HUES6 (cell line): ENCODE results near the gene FBP1.
A peak's percentile ranks its signal among the peaks of the same experiment; 100 is the strongest.

Experiments used
- H3K27ac ChIP-seq: 2 replicates; pipeline ENCODE4 v1.7.0; 2013; ENCODE audit warnings: low read depth, mild to moderate bottlenecking, low read length, inconsistent platforms
- H3K27me3 ChIP-seq: 2 replicates; pipeline ENCODE4 v1.6.1; 2013; ENCODE audit warnings: low read length; ENCODE audit not compliant: control insufficient read depth, insufficient read depth
- H3K36me3 ChIP-seq: 2 replicates; pipeline ENCODE4 v1.6.1; 2013; ENCODE audit warnings: low read length; ENCODE audit not compliant: control insufficient read depth, insufficient read depth
- H3K4me1 ChIP-seq: 2 replicates; pipeline ENCODE4 v1.6.1; 2013; ENCODE audit warnings: low read length; ENCODE audit not compliant: control insufficient read depth, insufficient read depth
- H3K4me3 ChIP-seq: 2 replicates; pipeline ENCODE4 v1.5.1; 2013; ENCODE audit warnings: low read depth, low read length
- H3K9ac ChIP-seq: one replicate; pipeline ENCODE4 v1.6.1; 2013; ENCODE audit warnings: mild to moderate bottlenecking, low read length
- H3K9me3 ChIP-seq: 2 replicates; pipeline ENCODE4 v1.6.1; 2013; ENCODE audit warnings: low read depth, low read length; ENCODE audit not compliant: control insufficient read depth, insufficient read depth

FBP1 gene

GRCh38 chr9:94638335-94639060, 820 bp downstream of the FBP1 start:
- Histone ChIP-seq H3K27ac (no peak overlapping the region), H3K4me3 (peak overlapping the region; percentile 72), H3K9ac (peak overlapping the region; percentile 7), H3K4me1 (peaks cover 14% of the 10 kb centered on the region; the same call in 1 of the 2 replicates), H3K27me3 (peaks cover 78% of the 10 kb centered on the region), H3K9me3 (no peaks in the 10 kb centered on the region), H3K36me3 (no peaks in the 10 kb centered on the region)

- Histone ChIP-seq H3K9ac (no peak overlapping the region), H3K9me3 (no peaks in the 10 kb centered on the region), H3K36me3 (no peaks in the 10 kb centered on the region), H3K27ac (no peak overlapping the region), H3K4me3 (no peak overlapping the region), H3K27me3 (peaks cover 22% of the 10 kb centered on the region), H3K4me1 (peaks cover 7% of the 10 kb centered on the region; the same call in 1 of the 2 replicates)
Observed at GRCh38 chr9:94632737-94633136, 6.6 kb downstream of the FBP1 start.

- Histone ChIP-seq H3K27ac (no peak overlapping the region), H3K36me3 (no peaks in the 10 kb centered on the region), H3K9me3 (no peaks in the 10 kb centered on the region), H3K27me3 (peaks cover 10% of the 10 kb centered on the region; the same call in 1 of the 2 replicates), H3K4me3 (no peak overlapping the region), H3K9ac (no peak overlapping the region), H3K4me1 (peaks cover 7% of the 10 kb centered on the region; the same call in 1 of the 2 replicates)
Observed at GRCh38 chr9:94631599-94631998, 7.7 kb downstream of the FBP1 start.

GRCh38 chr9:94630833-94631232, 8.5 kb downstream of the FBP1 start:
- Histone ChIP-seq H3K9me3 (no peaks in the 10 kb centered on the region), H3K4me3 (no peak overlapping the region), H3K36me3 (no peaks in the 10 kb centered on the region), H3K9ac (no peak overlapping the region), H3K27ac (no peak overlapping the region), H3K4me1 (peaks cover 7% of the 10 kb centered on the region; the same call in 1 of the 2 replicates), H3K27me3 (peaks cover 5% of the 10 kb centered on the region; the same call in 1 of the 2 replicates)

- H3K9me3 ChIP-seq = no peaks in the 10 kb centered on the region
- no peak overlapping the region for H3K9ac ChIP-seq
- H3K4me1 ChIP-seq = peaks cover 7% of the 10 kb centered on the region; the same call in 1 of the 2 replicates
- no peak overlapping the region for H3K27ac ChIP-seq
- H3K4me3 ChIP-seq = no peak overlapping the region
- H3K36me3 ChIP-seq = no peaks in the 10 kb centered on the region
- H3K27me3 ChIP-seq = peaks cover 2% of the 10 kb centered on the region; the same call in 1 of the 2 replicates
Observed at GRCh38 chr9:94630281-94630680, 9.0 kb downstream of the FBP1 start.

GRCh38 chr9:94627287-94627686, 12.0 kb downstream of the FBP1 start:
- H3K4me3 ChIP-seq = no peak overlapping the region
- no peaks in the 10 kb centered on the region for H3K27me3 ChIP-seq
- H3K27ac ChIP-seq = no peak overlapping the region
- H3K4me1 ChIP-seq = peaks cover 7% of the 10 kb centered on the region; the same call in 1 of the 2 replicates
- H3K9ac ChIP-seq = no peak overlapping the region
- H3K9me3 ChIP-seq = no peaks in the 10 kb centered on the region
- H3K36me3 ChIP-seq = no peaks in the 10 kb centered on the region

- no peak overlapping the region for H3K27ac ChIP-seq
- no peaks in the 10 kb centered on the region for H3K9me3 ChIP-seq
- no peak overlapping the region for H3K4me3 ChIP-seq
- no peaks in the 10 kb centered on the region for H3K36me3 ChIP-seq
- H3K27me3 ChIP-seq = no peaks in the 10 kb centered on the region
- H3K4me1 ChIP-seq = no peaks in the 10 kb centered on the region
- H3K9ac ChIP-seq = no peak overlapping the region
Observed at GRCh38 chr9:94625835-94626234, 13.5 kb downstream of the FBP1 start.

- Histone ChIP-seq H3K4me1 (no peaks in the 10 kb centered on the region), H3K9me3 (no peaks in the 10 kb centered on the region), H3K27me3 (no peaks in the 10 kb centered on the region), H3K9ac (no peak overlapping the region), H3K27ac (no peak overlapping the region), H3K4me3 (no peak overlapping the region), H3K36me3 (no peaks in the 10 kb centered on the region)
Observed at GRCh38 chr9:94624629-94625028, 14.7 kb downstream of the FBP1 start.

DNA sequence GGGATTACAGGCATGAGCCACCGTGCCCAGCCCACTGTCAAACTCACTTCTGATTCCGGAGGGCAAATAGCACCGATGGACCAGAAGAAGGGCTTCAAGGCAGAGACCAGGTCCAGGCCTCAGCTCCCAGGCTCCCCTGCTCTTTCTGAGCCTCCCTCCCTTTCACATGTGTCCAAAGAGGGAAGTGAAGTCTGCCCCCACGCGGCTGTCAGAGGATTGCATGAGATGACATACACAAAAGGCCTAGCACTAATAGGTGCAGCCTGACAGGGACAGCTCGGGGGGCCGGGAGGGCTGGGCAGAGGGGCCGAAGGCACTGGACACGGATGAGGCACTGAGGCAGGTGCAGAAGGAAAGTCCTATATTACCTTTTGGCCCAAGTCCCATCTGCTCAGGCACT, 16.1 kb downstream of the FBP1 start:
- H3K36me3 ChIP-seq = no peaks in the 10 kb centered on the region
- no peak overlapping the region for H3K4me3 ChIP-seq
- H3K9ac ChIP-seq = no peak overlapping the region
- no peaks in the 10 kb centered on the region for H3K27me3 ChIP-seq
- H3K9me3 ChIP-seq = no peaks in the 10 kb centered on the region
- H3K27ac ChIP-seq = no peak overlapping the region
- no peaks in the 10 kb centered on the region for H3K4me1 ChIP-seq

GRCh38 chr9:94622087-94622800, 17.1 kb downstream of the FBP1 start:
- Histone ChIP-seq H3K4me3 (no peak overlapping the region), H3K9me3 (no peaks in the 10 kb centered on the region), H3K9ac (no peak overlapping the region), H3K27me3 (no peaks in the 10 kb centered on the region), H3K27ac (no peak overlapping the region), H3K4me1 (no peaks in the 10 kb centered on the region), H3K36me3 (no peaks in the 10 kb centered on the region)

- H3K4me3 ChIP-seq = no peak overlapping the region
- no peak overlapping the region for H3K27ac ChIP-seq
- no peak overlapping the region for H3K9ac ChIP-seq
- H3K36me3 ChIP-seq = no peaks in the 10 kb centered on the region
- H3K9me3 ChIP-seq = no peaks in the 10 kb centered on the region
- no peaks in the 10 kb centered on the region for H3K4me1 ChIP-seq
- H3K27me3 ChIP-seq = no peaks in the 10 kb centered on the region
Observed at GRCh38 chr9:94619026-94619425, 20.3 kb downstream of the FBP1 start.
